Activated CD8-positive, alpha-beta memory T cell treated with anti-CD3 and anti-CD28 coated beads for 36 hours (primary cell): ENCODE data around the gene CAMTA1. TPM values are rescaled to one million over a fixed set of nuclear protein-coding genes. Genes with fewer than 3 reads are reported as not detected.

Experiments
- CTCF ChIA-PET: fragments of 350-600 bp; sonication (Branson Sonifier 250); formaldehyde crosslinking; loops from one replicate; lab custom pipeline; 2021; ENCODE audit warnings: antibody characterized with exemption; lab: Charles Lee
- POLR2A ChIA-PET: fragments of 350-600 bp; sonication (Branson Sonifier 250); formaldehyde crosslinking; loops from one replicate; lab custom pipeline; 2021; ENCODE audit warnings: antibody characterized with exemption; lab: Charles Lee
- total RNA-seq, 2 experiments: library from RNA; stranded (reverse); gene quantifications; one replicate each; pipeline ENCODE4 v1.2.3, GENCODE V29; 2021

CAMTA1 gene
- total RNA-seq, 2 experiments from 2014 or later: 66.5 to 72.5 TPM

GRCh38 chr1:6976044-6976375 lies 190.8 kb downstream of the CAMTA1 start:
- CTCF ChIA-PET: no interaction called here
- POLR2A ChIA-PET: no interaction called here

GRCh38 chr1:6979003-6979613 lies 193.9 kb downstream of the CAMTA1 start:
- ChIA-PET CTCF (no interaction called here), POLR2A (no interaction called here)

GRCh38 chr1:6981595-6981994 lies 196.3 kb downstream of the CAMTA1 start:
- POLR2A ChIA-PET: no interaction called here
- CTCF ChIA-PET: no interaction called here

DNA sequence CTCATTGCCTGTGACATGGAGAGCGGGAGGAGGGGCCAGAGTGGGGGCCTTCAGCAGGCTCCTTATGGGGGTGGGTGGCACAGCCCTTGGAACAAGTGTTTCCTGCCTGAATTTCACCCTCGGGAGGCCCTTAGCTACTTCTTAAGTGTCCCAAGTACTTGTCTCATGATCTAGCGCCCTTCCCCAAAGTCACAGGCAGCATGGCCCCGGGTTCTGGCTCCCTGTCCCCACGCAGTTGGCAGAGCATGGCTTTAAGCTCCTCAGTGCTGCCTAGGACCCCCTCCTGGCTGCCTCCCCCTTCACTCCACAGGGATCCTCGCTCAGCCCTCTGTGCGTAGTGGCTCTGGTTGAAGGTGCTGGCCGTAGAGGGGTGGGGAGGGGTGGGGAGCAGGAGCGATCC lies 197.2 kb downstream of the CAMTA1 start:
- ChIA-PET POLR2A (no interaction called here), CTCF (no interaction called here)

DNA sequence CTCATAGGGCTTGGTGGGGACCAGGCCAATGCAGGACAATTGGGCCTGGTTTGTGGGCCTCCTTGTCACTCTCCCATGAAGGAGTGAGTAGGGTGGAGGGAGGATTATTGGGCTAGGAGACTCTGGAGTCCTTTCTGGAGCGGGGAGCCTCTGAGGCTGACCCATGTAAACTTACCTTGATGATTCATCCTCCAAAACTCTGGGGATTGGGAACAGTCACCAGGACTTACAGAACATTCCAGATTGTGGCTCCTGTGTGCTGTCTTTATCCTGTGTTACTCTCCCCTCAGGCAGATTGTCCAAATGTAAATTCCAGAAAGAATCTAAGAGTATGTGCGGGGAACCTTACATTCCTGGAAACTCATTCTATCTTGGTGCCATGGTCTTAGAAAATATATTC lies 197.6 kb downstream of the CAMTA1 start:
- ChIA-PET POLR2A (no interaction called here), CTCF (no interaction called here)

GRCh38 chr1:6984536-6984935 lies 199.3 kb downstream of the CAMTA1 start:
- CTCF ChIA-PET: interaction anchor here (0.7 kb wide), 1 partner anchor 57 kb away, joined by 3 read pairs; no protein-coding TSS in a partner anchor
- POLR2A ChIA-PET: no interaction called here

DNA sequence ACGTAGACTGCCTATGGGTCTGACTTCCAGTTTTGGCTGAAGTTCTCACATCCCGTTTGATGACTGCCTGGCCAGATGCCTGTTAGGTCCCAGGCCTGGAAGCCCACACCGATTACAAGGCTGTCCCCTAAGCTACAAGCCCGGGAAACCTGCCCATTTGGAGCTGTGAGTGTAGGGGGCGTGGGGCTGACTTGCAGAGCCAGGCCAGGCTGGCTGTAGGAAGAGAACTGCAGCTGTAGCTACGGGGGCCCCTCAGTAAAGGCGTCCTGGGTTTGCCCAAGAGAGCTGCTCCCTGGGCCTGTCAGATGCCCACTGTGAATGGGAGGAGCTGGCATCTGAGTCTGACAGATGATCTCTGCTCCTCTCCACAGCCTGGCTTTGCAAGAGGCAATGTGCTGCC lies 199.7 kb downstream of the CAMTA1 start:
- POLR2A ChIA-PET: no interaction called here
- CTCF ChIA-PET: interaction anchor here (0.7 kb wide), 1 partner anchor 57 kb away, joined by 3 read pairs; no protein-coding TSS in a partner anchor

GRCh38 chr1:6985549-6986276 lies 200.5 kb downstream of the CAMTA1 start:
- POLR2A ChIA-PET: no interaction called here
- CTCF ChIA-PET: no interaction called here

DNA sequence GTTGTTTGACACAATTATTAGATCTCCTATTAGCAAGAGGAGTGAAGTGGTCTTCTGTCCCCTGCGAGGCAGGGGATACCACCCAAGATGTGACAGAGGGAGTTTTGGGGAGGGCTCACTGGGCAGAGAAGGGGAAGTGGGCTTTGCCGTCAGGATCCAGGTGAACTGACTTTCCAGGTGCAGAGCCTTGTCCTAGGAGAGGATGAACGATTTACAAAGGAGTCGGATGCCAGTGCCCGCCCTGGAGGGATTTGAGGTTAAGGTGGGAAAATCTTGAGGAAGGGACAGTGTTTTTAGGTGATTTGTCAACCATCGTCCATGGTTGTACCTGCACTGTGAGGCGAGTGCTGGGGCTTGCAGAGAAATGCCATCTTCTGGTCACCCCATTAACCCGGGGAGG lies 201.0 kb downstream of the CAMTA1 start:
- CTCF ChIA-PET: no interaction called here

DNA sequence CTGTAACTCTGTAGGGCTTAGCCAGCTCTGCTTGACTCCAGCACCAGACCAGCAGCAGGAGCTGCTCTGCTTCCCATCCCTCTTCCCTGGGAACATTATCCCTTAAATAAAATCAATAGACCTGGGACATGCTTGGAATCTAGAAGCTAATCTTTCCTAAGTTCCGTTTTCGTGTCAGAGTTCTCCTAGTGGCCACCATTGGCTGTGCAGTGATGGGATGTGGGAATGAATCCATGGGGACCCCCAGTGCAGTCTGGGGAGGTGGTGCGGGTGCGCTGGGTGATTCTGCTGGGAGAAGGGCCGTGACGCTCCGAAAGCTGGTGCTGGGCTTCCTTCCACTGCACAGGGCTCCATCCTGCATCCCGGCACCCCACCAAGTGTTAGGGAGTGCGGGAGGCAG lies 202.7 kb downstream of the CAMTA1 start:
- ChIA-PET POLR2A (no interaction called here), CTCF (no interaction called here)

More for the DNA sequence above, 201.0 kb downstream of the CAMTA1 start:
- POLR2A ChIA-PET: no interaction called here

- ChIA-PET CTCF (no interaction called here), POLR2A (no interaction called here)
Measured at GRCh38 chr1:6988796-6989195, 203.5 kb downstream of the CAMTA1 start.

DNA sequence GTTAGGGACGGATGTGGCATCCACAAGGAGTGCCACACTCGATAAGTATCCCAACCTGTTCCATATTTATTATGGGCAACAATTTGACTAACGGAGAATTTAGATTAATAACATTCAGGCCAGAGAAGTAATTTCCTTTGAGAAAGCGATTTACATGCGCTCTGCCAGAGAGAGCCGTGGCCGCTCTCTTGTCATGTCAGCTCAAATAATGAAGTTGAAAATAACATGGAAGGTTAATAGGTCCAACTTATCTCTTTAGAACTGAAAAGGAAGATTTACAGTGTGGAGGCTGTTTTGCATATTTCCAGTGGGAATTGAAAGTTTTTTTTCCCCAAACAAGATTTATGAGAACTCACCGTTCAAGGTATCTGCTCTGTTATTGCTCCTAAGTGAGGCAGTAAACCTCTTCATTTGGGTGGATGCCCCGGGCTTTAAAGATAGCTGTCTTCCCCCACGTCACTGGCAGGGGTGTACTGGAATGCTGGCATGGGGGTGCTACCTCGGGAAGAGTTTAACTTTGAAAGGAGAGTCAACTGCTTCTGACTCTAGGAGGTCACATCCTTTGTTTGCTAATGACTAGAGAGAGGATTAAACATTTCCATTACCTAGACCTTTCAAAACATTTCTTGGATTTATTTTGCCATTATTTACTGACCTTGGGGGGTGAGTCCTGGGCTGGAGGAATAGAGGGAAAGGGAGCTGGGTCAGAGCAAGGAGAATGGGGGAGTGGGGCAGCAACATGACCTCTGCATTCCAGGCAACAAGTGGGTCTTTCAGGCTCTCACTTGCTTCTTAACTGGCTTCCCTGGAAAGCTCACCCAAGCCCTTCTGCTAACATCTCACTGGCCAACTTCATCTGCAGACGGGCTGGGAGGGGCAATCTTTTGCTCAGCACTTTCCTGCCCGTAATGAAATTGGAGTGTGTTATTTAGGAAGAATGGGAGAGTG lies 204.2 kb downstream of the CAMTA1 start:
- POLR2A ChIA-PET: no interaction called here
- CTCF ChIA-PET: interaction anchor here (0.6 kb wide), 1 partner anchor 307 kb away, joined by 4 read pairs; no protein-coding TSS in a partner anchor

GRCh38 chr1:6991266-6991665 lies 206.0 kb downstream of the CAMTA1 start:
- CTCF ChIA-PET: no interaction called here

GRCh38 chr1:6995789-6996188 lies 210.5 kb downstream of the CAMTA1 start:
- ChIA-PET CTCF (no interaction called here), POLR2A (no interaction called here)

More at GRCh38 chr1:6991266-6991665, 206.0 kb downstream of the CAMTA1 start:
- POLR2A ChIA-PET: no interaction called here

- ChIA-PET CTCF (no interaction called here), POLR2A (no interaction called here)
Measured at GRCh38 chr1:6996371-6996770, 211.1 kb downstream of the CAMTA1 start.

DNA sequence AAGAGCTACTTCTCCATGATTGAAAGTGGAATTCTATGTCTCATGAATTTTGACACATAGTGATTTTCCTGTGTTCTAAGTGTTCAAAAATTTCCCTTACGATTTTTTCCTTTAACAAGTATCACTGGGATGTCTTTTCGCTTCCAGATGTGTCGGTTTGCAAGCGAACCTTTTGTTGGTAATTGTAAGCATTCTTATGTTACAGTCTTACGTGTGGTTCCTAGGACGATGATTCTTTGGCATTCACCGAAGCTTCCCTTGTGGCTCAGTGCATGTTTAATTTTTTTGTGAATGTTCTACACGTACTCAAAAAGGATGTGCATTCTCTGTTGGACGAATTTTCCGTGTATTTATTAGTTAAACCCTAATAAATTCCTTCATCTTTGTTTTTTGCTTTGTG lies 211.6 kb downstream of the CAMTA1 start:
- CTCF ChIA-PET: no interaction called here
- POLR2A ChIA-PET: no interaction called here

GRCh38 chr1:6998267-6998666 lies 213.0 kb downstream of the CAMTA1 start:
- POLR2A ChIA-PET: no interaction called here

GRCh38 chr1:6999826-7000225 lies 214.6 kb downstream of the CAMTA1 start:
- CTCF ChIA-PET: no interaction called here
- POLR2A ChIA-PET: no interaction called here

More at GRCh38 chr1:6998267-6998666, 213.0 kb downstream of the CAMTA1 start:
- CTCF ChIA-PET: no interaction called here

DNA sequence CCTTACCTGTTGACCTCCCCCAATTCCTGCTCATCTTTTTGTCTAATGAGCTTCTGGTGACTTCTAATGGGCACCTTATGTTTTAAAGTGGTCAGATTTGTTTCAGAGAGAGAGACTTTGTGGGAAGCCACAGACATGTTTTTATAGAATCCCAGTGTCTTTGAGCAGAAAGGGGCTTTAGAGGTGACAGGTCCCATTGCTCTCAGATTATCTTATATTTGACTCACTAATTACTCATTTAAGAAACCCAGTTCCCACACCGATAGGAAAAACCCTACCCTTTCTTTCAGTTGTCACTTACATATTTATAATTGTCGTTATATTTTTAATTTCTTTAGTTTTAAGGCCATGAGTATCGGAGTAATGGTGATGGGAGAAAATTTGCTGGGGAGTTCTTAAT lies 215.5 kb downstream of the CAMTA1 start:
- ChIA-PET CTCF (no interaction called here), POLR2A (no interaction called here)

- ChIA-PET POLR2A (no interaction called here), CTCF (no interaction called here)
Measured at GRCh38 chr1:7002728-7003127, 217.5 kb downstream of the CAMTA1 start.
